Measurements from ENCODE around the gene ELMOD3. TPM values are rescaled to one million over a fixed set of nuclear protein-coding genes. Genes with fewer than 3 reads are reported as not detected.

ELMOD3 gene
- total and polyA plus RNA-seq, 2 of the 8 experiments (the other 6 are each of a cell fraction or from before 2014, with no cell fraction given): 8.5 to 10.2 TPM

DNA sequence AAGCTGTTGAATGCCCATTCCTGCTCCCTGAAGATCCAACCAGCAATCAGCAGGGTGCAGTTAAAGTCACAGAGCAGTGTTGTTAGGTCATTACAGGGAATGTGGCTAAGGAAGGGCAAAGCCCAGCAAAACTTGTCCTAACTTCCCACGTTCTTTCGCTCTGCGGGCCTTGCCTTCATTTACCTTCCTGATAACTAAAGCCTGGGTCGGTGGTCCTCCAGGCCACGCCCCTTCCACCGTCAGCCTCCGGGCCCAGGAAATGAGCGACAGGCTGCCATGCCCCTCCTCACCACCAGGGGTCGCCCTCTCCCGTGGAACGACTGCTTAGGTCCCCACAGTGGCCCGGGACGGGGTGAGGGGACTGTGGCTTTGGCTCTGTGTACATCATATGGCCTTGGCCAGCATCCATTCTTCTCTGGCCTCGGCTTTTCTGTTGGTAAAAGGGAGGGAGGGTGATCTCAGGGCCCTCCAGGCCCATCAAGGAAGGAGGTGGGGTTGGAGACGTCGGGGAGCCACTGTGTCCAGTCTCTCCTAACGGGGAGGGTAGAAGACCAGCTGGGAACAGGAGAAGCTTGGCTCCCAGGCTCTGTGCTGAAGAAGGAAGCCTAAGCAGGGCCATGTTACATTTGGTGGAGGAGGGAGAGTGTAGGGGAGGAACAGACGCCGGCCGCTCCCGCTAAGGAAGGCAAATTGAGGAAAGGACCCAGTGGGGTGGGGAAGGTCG is 66.1 kb downstream of the ELMOD3 start (continued):
- TF ChIP-seq, protein P1, sequence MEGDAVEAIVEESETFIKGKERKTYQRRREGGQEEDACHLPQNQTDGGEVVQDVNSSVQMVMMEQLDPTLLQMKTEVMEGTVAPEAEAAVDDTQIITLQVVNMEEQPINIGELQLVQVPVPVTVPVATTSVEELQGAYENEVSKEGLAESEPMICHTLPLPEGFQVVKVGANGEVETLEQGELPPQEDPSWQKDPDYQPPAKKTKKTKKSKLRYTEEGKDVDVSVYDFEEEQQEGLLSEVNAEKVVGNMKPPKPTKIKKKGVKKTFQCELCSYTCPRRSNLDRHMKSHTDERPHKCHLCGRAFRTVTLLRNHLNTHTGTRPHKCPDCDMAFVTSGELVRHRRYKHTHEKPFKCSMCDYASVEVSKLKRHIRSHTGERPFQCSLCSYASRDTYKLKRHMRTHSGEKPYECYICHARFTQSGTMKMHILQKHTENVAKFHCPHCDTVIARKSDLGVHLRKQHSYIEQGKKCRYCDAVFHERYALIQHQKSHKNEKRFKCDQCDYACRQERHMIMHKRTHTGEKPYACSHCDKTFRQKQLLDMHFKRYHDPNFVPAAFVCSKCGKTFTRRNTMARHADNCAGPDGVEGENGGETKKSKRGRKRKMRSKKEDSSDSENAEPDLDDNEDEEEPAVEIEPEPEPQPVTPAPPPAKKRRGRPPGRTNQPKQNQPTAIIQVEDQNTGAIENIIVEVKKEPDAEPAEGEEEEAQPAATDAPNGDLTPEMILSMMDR (IDR thresholded peaks at IDR 0.05; ENCODE audit: control extremely low read depth in 1 of 3, insufficient read depth in 1 of 3, low read depth in 1 of 3, low read length in 3 of 3): peak; percentile 96 to 100 (median 98)
- TF ChIP-seq KDM1A (IDR thresholded peaks at IDR 0.05; ENCODE audit: borderline replicate concordance, low read length) (peak; percentile 51; the same call in 1 of the 2 replicates), TEAD4 (IDR thresholded peaks at IDR 0.05; ENCODE audit: low read depth, low read length) (0 out of 2 replicates have a peak, but pooled peaks have one; percentile 1), NANOG (IDR thresholded peaks at IDR 0.05; ENCODE audit: insufficient read depth, low read depth, low read length, poor library complexity, severe bottlenecking) (no peak), NRF1 (IDR thresholded peaks at IDR 0.05; ENCODE audit: low read depth, low read length) (no peak), MAX (IDR thresholded peaks at IDR 0.05) (peak; percentile 63; the same call in 1 of the 2 replicates), CREB1 (IDR thresholded peaks at IDR 0.05) (peak; percentile 44; the same call in 1 of the 2 replicates), SAP30 (IDR thresholded peaks at IDR 0.05; ENCODE audit: insufficient read depth, insufficient replicate concordance, low read length) (no peak), CHD2 (IDR thresholded peaks at IDR 0.05; ENCODE audit: low read length) (peak; percentile 49; the same call in 1 of the 2 replicates), MAFK (IDR thresholded peaks at IDR 0.05; ENCODE audit: low read depth, low read length) (0 out of 2 replicates have a peak, but pooled peaks have one; percentile 1), SIX5 (IDR thresholded peaks at IDR 0.05; ENCODE audit: low read depth, low read length) (no peak), BCL11A (IDR thresholded peaks at IDR 0.05; ENCODE audit: low read depth in 2 of 2, low read length in 2 of 2) (no peak), PHF8 (conservative IDR thresholded peaks at IDR 0.05; ENCODE audit: low read depth, low read length) (no peak), RBBP5 (IDR thresholded peaks at IDR 0.05; ENCODE audit: borderline replicate concordance, low read depth, low read length) (no peak), SIN3A (conservative IDR thresholded peaks at IDR 0.05 in 1 of 2, IDR thresholded peaks at IDR 0.05 in 1 of 2; ENCODE audit: low read depth in 1 of 2, low read length in 2 of 2) (peak in 1 of 2 experiments; percentile 67; a peak in 2 of 4 replicates), CTBP2 (IDR thresholded peaks at IDR 0.05; ENCODE audit: borderline replicate concordance, insufficient read depth, insufficient read length, low read length) (no peak), KDM5A (IDR thresholded peaks at IDR 0.05; ENCODE audit: low read length) (no peak), POU5F1 (IDR thresholded peaks at IDR 0.05; ENCODE audit: low read depth, low read length) (no peak)
- TF ChIP-seq, protein P2, sequence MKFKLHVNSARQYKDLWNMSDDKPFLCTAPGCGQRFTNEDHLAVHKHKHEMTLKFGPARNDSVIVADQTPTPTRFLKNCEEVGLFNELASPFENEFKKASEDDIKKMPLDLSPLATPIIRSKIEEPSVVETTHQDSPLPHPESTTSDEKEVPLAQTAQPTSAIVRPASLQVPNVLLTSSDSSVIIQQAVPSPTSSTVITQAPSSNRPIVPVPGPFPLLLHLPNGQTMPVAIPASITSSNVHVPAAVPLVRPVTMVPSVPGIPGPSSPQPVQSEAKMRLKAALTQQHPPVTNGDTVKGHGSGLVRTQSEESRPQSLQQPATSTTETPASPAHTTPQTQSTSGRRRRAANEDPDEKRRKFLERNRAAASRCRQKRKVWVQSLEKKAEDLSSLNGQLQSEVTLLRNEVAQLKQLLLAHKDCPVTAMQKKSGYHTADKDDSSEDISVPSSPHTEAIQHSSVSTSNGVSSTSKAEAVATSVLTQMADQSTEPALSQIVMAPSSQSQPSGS (IDR thresholded peaks at IDR 0.05; ENCODE audit: low read length): no peak

All from H1 (cell line).